ENCODE results near the gene KLHL3. TPM values are rescaled to one million over a fixed set of nuclear protein-coding genes. Genes with fewer than 3 reads are reported as not detected.

KLHL3 gene
- total RNA-seq, 1 donor from 2014 or later: 1.2 TPM

DNA sequence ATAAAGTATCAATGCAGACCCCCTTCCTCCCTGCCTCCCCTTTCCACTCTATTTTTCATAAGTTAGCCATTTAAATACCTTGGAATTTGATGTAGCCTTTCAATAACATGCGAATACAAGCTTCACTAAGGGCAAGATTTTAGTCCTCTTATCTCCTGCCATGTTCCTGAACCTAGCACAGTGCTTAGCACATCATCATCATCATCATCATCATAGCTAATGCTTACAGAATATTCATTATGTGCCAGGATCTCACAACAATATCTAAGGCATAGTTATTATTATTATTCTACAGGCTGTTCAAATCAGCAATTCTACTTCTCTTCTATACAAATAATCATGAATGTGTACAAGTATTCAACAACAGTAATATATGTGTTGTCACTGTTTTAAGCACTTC is 20.4 kb downstream of the KLHL3 start:
- Mint-ChIP-seq H3K27ac (no peak overlapping the region), H3K36me3 (ENCODE audit: low read depth) (no peaks in the 10 kb centered on the region), H3K4me3 (no peak overlapping the region), H3K9me3 (no peaks in the 10 kb centered on the region), H3K4me1 (ENCODE audit: low read depth) (no peaks in the 10 kb centered on the region), H3K27me3 (ENCODE audit: insufficient read depth) (no peaks in the 10 kb centered on the region)
- no peak for DNase-seq (ENCODE audit: low spot score)
- intact Hi-C loops (cut with micrococcal nuclease): loop anchor here (2.0 kb wide), 1 partner anchor 25 kb away; no protein-coding TSS in a partner anchor

DNA sequence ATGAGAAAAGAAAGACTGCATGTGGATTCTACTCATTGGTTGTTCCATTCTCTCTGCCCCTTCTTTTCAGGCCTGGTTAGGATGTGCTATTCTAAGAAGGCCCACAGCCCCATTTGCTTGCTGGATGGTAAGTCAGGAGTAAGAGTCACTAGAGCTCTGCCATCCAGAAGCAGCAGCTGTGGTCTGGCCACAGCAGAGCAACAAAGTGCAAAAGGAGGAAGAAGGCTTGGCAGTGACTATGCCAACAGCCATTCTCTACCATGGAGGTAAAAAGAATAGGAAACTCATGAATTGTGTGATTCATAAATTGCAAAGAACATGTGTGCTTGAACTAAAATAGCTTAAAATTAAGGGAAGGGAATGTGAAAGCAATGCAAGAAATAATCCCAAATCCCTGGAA is 20.9 kb downstream of the KLHL3 start:
- H3K9me3 Mint-ChIP-seq: no peaks in the 10 kb centered on the region
- no peak overlapping the region for H3K4me3 Mint-ChIP-seq
- intact Hi-C loops (cut with micrococcal nuclease): loop anchor here (2.0 kb wide), 1 partner anchor 26 kb away; no protein-coding TSS in a partner anchor
- H3K27me3 Mint-ChIP-seq (ENCODE audit: insufficient read depth): no peaks in the 10 kb centered on the region
- no peak for DNase-seq (ENCODE audit: low spot score)
- no peaks in the 10 kb centered on the region for H3K36me3 Mint-ChIP-seq (ENCODE audit: low read depth)
- no peaks in the 10 kb centered on the region for H3K4me1 Mint-ChIP-seq (ENCODE audit: low read depth)
- H3K27ac Mint-ChIP-seq: no peak overlapping the region

DNA sequence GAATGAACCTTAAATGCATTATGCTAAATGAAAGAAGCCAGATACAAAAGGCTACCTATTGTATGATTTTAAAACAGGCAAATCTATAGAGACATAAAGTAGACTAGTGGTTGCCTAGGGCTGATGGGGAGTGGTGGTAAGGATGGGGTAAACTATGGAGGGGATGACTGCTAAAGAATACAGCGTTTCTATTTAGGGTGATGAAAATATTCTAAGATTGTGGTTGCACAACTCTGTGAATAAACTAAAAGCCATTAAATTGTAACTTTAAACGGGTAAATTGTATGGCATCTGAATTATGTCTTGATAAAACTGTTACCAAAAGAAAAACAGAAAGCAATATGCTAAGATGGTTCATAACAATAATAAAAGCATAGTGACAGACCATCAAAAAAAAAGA is 21.4 kb downstream of the KLHL3 start:
- H3K27ac Mint-ChIP-seq: no peak overlapping the region
- H3K4me3 Mint-ChIP-seq: no peak overlapping the region
- H3K9me3 Mint-ChIP-seq: no peaks in the 10 kb centered on the region
- intact Hi-C loops (cut with micrococcal nuclease): loop anchor here (2.0 kb wide), 1 partner anchor 26 kb away; no protein-coding TSS in a partner anchor
- no peak for DNase-seq (ENCODE audit: low spot score)
- no peaks in the 10 kb centered on the region for H3K36me3 Mint-ChIP-seq (ENCODE audit: low read depth)
- no peaks in the 10 kb centered on the region for H3K27me3 Mint-ChIP-seq (ENCODE audit: insufficient read depth)
- no peaks in the 10 kb centered on the region for H3K4me1 Mint-ChIP-seq (ENCODE audit: low read depth)

DNA sequence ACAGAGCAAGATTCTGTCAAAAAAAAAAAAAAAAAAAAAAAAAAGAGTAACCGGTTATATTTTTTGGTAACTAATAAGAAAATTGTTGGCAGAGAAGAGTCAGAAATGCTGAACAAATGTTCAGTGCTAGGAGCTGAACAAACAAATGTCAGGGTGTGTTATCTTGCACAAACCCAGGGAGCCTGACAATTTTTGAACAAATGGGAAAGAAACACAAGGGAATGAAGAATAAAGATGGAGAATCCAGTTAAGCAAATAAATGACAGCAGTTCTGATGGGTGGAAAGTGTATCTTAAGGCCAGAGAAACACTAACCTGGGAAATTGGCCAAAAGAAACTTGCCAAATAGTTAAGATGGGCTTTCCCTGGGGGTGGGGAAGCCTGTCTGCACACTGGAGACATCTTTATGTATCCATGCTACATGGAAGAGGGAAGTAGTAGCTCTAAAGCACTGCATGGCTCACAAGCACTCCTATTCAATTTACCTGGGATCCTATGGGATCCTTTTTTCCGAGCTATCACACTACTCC is 23.7 kb downstream of the KLHL3 start:
- H3K36me3 Mint-ChIP-seq (ENCODE audit: low read depth): peaks cover 4% of the 10 kb centered on the region
- H3K27ac Mint-ChIP-seq: no peak overlapping the region
- no peaks in the 10 kb centered on the region for H3K4me1 Mint-ChIP-seq (ENCODE audit: low read depth)
- intact Hi-C loops (cut with micrococcal nuclease): no loop called here
- no peak overlapping the region for H3K4me3 Mint-ChIP-seq
- peaks cover 2% of the 10 kb centered on the region for H3K27me3 Mint-ChIP-seq (ENCODE audit: insufficient read depth)
- no peaks in the 10 kb centered on the region for H3K9me3 Mint-ChIP-seq
- no peak for DNase-seq (ENCODE audit: low spot score)

DNA sequence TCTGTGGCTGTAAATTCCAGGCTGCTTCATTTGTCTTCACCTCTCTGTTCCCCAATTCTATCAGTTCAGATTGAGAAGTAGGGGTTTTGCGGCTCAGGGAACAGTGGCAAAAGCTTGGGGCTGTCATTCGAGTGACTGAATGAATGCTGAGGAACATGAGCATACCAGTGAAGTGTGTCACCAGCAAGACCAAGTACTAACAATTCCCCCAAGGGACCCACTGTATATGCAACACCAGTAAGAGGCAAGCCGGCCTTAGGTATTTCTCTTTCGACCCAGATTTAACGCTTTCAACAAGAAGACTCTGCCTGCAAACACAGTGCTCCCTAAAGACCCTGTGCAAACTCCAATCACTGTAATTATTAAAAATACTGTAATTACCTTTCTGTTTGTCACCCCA is 25.8 kb downstream of the KLHL3 start:
- no peak overlapping the region for H3K27ac Mint-ChIP-seq
- intact Hi-C loops (cut with micrococcal nuclease): no loop called here
- H3K4me1 Mint-ChIP-seq (ENCODE audit: low read depth): no peaks in the 10 kb centered on the region
- H3K36me3 Mint-ChIP-seq (ENCODE audit: low read depth): peaks cover 4% of the 10 kb centered on the region
- H3K27me3 Mint-ChIP-seq (ENCODE audit: insufficient read depth): peaks cover 2% of the 10 kb centered on the region
- no peak for DNase-seq (ENCODE audit: low spot score)
- H3K9me3 Mint-ChIP-seq: no peaks in the 10 kb centered on the region
- H3K4me3 Mint-ChIP-seq: no peak overlapping the region

DNA sequence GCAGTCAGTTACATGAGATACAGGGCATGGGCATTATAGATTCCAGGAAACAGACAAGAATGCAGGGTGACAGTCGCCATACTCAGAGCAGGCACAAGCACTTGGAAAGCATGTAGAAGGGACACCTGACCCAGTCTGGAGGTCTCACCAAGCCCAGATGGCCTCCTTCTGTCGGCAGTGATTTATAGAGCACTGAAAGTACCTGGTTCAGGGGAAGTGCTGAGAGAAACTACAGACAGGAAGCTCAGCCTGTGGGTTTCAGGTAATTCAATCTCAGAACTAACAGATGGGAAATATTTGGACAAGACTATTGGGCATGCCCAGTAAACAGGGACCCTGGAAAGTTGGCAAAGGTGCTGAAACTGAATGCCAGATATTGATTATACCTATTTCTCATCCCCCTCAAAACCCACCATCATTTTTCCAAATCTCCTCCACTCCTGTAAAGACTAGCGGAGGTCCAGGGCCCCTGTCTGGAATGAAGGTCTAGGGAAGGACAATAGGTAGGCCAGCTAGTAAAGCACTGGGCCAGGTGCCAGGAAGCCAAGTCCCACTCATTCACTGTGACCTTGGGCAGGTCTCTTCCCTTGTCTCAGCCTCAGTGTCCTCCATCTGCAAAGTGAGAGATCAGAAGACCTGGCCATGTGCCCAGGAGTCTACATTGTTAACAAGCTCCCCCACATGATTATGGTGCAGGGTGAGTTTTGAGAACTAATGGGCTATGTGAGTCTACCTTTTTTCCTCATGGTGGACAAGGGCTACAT is 26.9 kb downstream of the KLHL3 start:
- Mint-ChIP-seq H3K27me3 (ENCODE audit: insufficient read depth) (peaks cover 2% of the 10 kb centered on the region), H3K9me3 (no peaks in the 10 kb centered on the region), H3K4me1 (ENCODE audit: low read depth) (no peaks in the 10 kb centered on the region), H3K4me3 (no peak overlapping the region), H3K27ac (no peak overlapping the region), H3K36me3 (ENCODE audit: low read depth) (peaks cover 4% of the 10 kb centered on the region)
- intact Hi-C loops (cut with micrococcal nuclease): no loop called here
- no peak for DNase-seq (ENCODE audit: low spot score)

DNA sequence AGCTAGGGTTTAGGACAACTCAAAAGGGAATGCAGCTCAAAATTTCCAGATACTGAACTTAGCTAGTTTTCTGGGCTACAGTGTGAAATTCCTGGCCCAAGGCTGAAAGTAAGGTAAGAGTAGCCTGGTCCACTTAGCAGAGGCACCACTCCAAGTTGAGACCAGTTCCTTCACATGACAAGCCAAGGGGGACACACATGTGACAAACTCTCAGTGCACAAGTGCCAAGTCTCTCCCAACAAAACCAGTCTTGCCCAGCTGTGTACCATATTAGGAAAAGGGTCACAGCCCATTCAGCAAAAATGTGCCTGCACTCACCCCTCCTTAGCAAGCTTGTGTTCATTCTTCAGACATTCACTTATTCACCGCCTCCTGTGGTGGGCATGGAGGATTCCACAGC is 27.8 kb downstream of the KLHL3 start:
- Mint-ChIP-seq H3K36me3 (ENCODE audit: low read depth) (peaks cover 4% of the 10 kb centered on the region), H3K27me3 (ENCODE audit: insufficient read depth) (peaks cover 2% of the 10 kb centered on the region), H3K27ac (no peak overlapping the region), H3K9me3 (no peaks in the 10 kb centered on the region), H3K4me1 (ENCODE audit: low read depth) (no peaks in the 10 kb centered on the region), H3K4me3 (no peak overlapping the region)
- intact Hi-C loops (cut with micrococcal nuclease): no loop called here
- no peak for DNase-seq (ENCODE audit: low spot score)

DNA sequence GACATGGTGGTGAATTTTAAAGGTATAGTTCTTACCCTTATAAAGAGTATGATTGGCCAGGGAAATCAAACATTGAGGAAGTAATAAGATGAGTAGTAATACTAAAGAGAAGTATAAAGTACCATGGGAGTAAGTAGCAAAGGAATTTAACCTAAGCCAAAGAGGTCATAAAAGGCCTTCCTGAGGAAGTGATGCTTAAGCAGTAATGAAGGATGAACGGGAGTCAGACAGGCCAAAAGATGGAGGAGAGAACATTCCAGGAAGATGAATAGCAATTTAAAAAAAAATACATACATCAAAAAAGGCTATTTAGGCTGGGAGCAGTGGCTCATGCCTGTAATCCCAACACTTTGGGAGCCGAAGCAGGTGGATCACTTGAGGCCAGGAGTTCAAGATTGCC is 29.0 kb downstream of the KLHL3 start:
- no peak overlapping the region for H3K27ac Mint-ChIP-seq
- no peak overlapping the region for H3K4me3 Mint-ChIP-seq
- intact Hi-C loops (cut with micrococcal nuclease): no loop called here
- peaks cover 2% of the 10 kb centered on the region for H3K27me3 Mint-ChIP-seq (ENCODE audit: insufficient read depth)
- H3K36me3 Mint-ChIP-seq (ENCODE audit: low read depth): peaks cover 4% of the 10 kb centered on the region
- DNase-seq (ENCODE audit: low spot score): no peak
- no peaks in the 10 kb centered on the region for H3K9me3 Mint-ChIP-seq
- H3K4me1 Mint-ChIP-seq (ENCODE audit: low read depth): no peaks in the 10 kb centered on the region

DNA sequence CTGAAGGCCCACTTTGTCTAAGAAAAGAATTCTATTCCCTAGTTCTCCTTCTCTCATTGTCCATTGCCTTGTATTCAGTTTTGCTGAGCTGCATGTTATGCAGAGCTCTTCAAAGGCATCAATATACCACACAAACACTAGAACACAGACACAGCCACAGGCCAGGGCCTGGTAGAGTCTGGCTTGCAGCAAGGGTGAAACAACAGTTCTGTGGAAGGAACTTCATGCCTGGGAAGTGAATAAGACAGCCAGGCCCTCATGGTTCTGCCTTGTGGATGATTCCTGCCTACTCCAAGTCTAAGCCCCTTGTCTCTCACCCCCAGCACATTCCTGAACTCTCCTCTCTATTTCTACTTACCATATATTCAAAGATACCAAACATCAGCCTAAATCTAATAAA is 30.8 kb downstream of the KLHL3 start:
- H3K27ac Mint-ChIP-seq: no peak overlapping the region
- H3K27me3 Mint-ChIP-seq (ENCODE audit: insufficient read depth): peaks cover 2% of the 10 kb centered on the region
- no peaks in the 10 kb centered on the region for H3K4me1 Mint-ChIP-seq (ENCODE audit: low read depth)
- peaks cover 4% of the 10 kb centered on the region for H3K36me3 Mint-ChIP-seq (ENCODE audit: low read depth)
- no peak for DNase-seq (ENCODE audit: low spot score)
- no peaks in the 10 kb centered on the region for H3K9me3 Mint-ChIP-seq
- intact Hi-C loops (cut with micrococcal nuclease): no loop called here
- H3K4me3 Mint-ChIP-seq: no peak overlapping the region

DNA sequence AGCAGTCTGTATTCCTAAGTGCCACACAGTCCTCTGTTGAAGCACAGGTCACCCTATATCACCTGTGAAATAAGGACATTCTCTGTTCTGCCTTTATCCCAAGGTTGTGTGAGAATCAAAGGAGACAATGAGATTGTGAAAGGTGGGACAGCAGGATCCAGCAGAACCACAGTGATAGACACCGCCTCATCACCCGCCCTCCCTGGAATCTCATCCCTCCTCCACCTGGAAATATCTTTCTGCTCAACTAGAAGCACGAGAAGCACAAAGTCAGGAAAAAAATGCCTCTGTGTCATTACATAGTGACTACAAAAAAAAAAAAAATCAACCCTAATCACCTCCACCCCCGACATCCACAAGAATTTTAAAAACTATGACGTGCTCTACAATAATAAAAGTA is 32.3 kb downstream of the KLHL3 start:
- Mint-ChIP-seq H3K9me3 (no peaks in the 10 kb centered on the region), H3K27me3 (ENCODE audit: insufficient read depth) (peaks cover 2% of the 10 kb centered on the region), H3K4me1 (ENCODE audit: low read depth) (no peaks in the 10 kb centered on the region), H3K36me3 (ENCODE audit: low read depth) (peaks cover 4% of the 10 kb centered on the region), H3K4me3 (no peak overlapping the region), H3K27ac (no peak overlapping the region)
- intact Hi-C loops (cut with micrococcal nuclease): no loop called here
- no peak for DNase-seq (ENCODE audit: low spot score)

DNA sequence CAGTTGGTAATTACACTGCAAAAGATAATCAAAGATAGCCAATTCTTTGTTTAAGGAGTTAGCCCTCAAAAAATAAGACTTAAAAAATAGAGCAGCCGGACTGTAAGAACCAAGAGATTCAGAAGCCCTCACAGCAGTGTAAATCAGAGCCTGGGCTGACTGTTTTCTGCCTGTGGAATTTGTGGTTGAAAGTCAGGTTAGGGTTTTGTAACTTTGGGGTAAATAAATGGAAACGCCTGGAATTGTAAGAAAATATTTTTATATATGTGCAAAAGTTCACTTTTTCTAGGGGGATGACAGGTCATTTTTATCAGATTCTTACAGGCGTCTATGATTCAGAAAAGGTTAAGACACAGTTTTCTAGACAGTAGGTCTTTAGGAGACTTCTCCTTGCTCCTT is 35.6 kb downstream of the KLHL3 start:
- Mint-ChIP-seq H3K27me3 (ENCODE audit: insufficient read depth) (no peaks in the 10 kb centered on the region), H3K36me3 (ENCODE audit: low read depth) (peaks cover 5% of the 10 kb centered on the region), H3K27ac (no peak overlapping the region), H3K9me3 (no peaks in the 10 kb centered on the region), H3K4me3 (no peak overlapping the region), H3K4me1 (ENCODE audit: low read depth) (peaks cover 18% of the 10 kb centered on the region)
- DNase-seq (ENCODE audit: low spot score): no peak
- intact Hi-C loops (cut with micrococcal nuclease): no loop called here

DNA sequence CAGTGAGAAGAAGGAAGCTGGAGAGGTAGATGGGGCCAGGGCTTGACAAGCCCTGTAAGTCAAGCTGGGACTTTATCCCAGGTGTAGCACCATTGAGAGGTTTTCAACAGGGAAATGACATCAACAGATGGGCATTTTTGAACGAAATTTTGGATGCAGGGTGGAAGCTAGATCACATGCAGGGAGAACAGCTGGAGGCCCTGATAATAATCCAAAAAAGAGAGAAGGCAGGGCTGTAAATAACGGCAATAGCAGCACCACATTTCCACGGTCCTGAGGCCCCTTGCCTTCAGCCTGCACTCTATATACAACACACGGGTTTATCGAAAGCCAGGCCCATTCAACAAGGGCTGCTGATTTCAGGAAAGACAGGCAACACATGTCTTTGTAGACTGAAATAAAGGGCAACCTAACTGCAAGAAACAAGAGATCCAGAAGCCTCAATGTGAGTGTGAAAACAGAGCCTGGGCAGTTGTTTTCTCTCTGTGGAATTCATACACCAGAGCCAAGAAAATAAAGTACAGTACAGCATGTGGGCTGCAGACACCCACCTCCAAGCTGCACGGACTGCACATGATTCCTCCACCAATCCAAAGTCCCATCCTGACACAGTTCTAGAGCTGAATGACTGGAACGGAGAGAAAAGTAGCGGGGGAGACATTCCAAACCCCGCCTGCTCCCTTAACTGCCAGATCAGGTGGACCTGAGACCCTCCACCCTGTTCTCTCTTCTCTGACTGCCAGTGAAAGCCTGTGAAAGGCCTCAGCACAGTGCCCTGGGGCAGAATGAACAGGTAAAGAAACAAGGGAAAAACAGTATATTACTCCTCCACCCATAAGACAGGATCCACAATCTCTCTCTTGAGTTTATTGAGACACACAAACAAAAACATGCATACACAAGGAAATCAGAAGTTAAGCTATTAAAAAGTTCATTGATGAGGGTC is 36.3 kb downstream of the KLHL3 start:
- no peaks in the 10 kb centered on the region for H3K9me3 Mint-ChIP-seq
- H3K27me3 Mint-ChIP-seq (ENCODE audit: insufficient read depth): no peaks in the 10 kb centered on the region
- H3K4me1 Mint-ChIP-seq (ENCODE audit: low read depth): peaks cover 24% of the 10 kb centered on the region
- H3K4me3 Mint-ChIP-seq: no peak overlapping the region
- no peak for DNase-seq (ENCODE audit: low spot score)
- peaks cover 7% of the 10 kb centered on the region for H3K36me3 Mint-ChIP-seq (ENCODE audit: low read depth)
- intact Hi-C loops (cut with micrococcal nuclease): no loop called here
- no peak overlapping the region for H3K27ac Mint-ChIP-seq

DNA sequence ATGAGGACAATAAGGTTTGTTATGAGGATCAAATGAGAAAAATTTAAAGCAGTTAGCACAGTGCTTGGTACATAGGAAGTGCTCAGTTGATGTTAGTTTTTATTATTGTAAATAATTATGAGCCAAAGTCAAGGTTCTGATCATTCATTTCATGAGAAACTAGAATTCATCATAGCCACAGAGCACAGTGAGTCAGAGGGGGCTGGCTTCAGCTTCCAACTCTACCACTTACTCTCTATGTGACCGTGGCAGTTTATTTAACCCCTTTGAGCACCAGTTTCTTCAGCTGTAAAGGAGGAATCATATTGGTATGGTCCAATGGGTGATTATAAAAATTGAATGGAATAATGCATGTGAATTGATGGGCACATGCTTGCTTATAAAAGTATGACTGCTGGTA is 39.4 kb downstream of the KLHL3 start:
- Mint-ChIP-seq H3K27ac (no peak overlapping the region), H3K27me3 (ENCODE audit: insufficient read depth) (no peaks in the 10 kb centered on the region), H3K4me3 (no peak overlapping the region), H3K9me3 (no peaks in the 10 kb centered on the region), H3K4me1 (ENCODE audit: low read depth) (peaks cover 29% of the 10 kb centered on the region), H3K36me3 (ENCODE audit: low read depth) (peaks cover 7% of the 10 kb centered on the region)
- no peak for DNase-seq (ENCODE audit: low spot score)
- intact Hi-C loops (cut with micrococcal nuclease): loop anchor here (1.0 kb wide), 1 partner anchor 41 kb away; no protein-coding TSS in a partner anchor
